Transverse colon (tissue), 4 donors: ENCODE results near the gene U2AF2.

Source experiments
- POLR2A ChIP-seq: fragments of 450-650 bp; IDR thresholded peaks from one replicate; pipeline ENCODE4 v1.6.1; 2016; ENCODE audit warnings: antibody characterized with exemption, mild to moderate bottlenecking, moderate library complexity
- POLR2AphosphoS5 ChIP-seq, 3 donors: sonication (generic); formaldehyde crosslinking; IDR thresholded peaks; one replicate each; pipeline ENCODE4 v1.6.1; 2016; ENCODE audit warnings: antibody characterized with exemption in 3 of 3
- TF ChIP-seq, protein P1 (sequence below), 5 experiments: fragments of 200-600 bp in 3 of 5; fragments of 450-650 bp in 2 of 5; sonication (generic) in 3 of 5; IDR thresholded peaks; 1 replicate in 2 of 5; 2 replicates in 3 of 5; pipeline ENCODE4 v1.5.1; 2016 to 2017; ENCODE audit warnings: antibody characterized with exemption in 5 of 5, inconsistent platforms in 3 of 5, mild to moderate bottlenecking in 2 of 5, moderate library complexity in 1 of 5

DNA sequence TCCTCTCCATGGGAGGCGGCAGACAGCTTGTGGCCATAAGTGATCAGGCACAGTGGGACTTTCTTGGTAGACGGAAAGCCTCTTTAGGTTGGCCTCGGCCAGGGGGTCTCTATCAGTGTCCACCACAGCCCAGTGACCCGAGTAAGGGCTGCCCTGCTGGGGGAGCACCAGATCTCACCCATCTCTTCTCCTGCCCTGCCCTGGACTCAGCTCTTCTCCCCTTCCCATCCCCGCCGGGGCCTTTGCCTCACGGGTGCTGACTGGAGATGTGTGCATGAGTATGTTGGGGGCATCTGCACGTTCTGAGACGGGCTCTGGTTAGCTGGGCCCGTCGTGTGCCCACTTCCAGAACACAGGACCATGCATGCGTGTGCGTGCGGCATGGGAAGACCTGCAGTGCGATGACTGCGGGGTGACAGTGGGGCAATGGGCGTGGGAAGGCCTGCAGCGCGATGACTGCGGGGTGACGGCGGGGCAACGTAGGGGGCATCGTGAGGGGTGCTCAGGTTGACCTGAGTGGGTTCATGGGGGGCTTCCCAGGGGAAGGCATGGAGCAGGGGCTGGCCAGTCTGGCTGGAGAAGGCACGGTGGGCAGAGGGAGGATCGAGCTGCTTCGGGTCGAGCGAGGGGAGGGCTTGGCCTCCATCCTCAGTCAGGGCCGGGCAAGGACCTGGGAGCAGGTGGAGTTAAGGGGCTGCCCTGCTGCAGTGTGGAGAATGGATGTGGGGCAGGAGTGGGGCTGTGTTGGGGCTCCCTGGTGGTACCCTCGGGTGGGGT lies 36.1 kb downstream of the U2AF2 start:
- TF ChIP-seq, protein P1, sequence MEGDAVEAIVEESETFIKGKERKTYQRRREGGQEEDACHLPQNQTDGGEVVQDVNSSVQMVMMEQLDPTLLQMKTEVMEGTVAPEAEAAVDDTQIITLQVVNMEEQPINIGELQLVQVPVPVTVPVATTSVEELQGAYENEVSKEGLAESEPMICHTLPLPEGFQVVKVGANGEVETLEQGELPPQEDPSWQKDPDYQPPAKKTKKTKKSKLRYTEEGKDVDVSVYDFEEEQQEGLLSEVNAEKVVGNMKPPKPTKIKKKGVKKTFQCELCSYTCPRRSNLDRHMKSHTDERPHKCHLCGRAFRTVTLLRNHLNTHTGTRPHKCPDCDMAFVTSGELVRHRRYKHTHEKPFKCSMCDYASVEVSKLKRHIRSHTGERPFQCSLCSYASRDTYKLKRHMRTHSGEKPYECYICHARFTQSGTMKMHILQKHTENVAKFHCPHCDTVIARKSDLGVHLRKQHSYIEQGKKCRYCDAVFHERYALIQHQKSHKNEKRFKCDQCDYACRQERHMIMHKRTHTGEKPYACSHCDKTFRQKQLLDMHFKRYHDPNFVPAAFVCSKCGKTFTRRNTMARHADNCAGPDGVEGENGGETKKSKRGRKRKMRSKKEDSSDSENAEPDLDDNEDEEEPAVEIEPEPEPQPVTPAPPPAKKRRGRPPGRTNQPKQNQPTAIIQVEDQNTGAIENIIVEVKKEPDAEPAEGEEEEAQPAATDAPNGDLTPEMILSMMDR (IDR thresholded peaks at IDR 0.05) = no peak
- TF ChIP-seq POLR2A (no peak), POLR2AphosphoS5 (IDR thresholded peaks at IDR 0.05) (no peak)
